HepG2 (cell line): ENCODE results near the gene GMEB2. TPM values are rescaled to one million over a fixed set of nuclear protein-coding genes. Genes with fewer than 3 reads are reported as not detected.

Source experiments
- FOXP4 ChIP-seq: sonication (generic); formaldehyde crosslinking; IDR thresholded peaks from 2 replicates; pipeline ENCODE4 v1.4.0; 2020; ENCODE audit warnings: missing genetic modification reagents
- HNRNPH1 ChIP-seq: fragments of 200-400 bp; formaldehyde crosslinking; optimal IDR thresholded peaks from 2 replicates; pipeline ENCODE3; 2017; ENCODE audit warnings: mild to moderate bottlenecking, low read depth, low read length
- IRF1 ChIP-seq: sonication (generic); formaldehyde crosslinking; IDR thresholded peaks from 2 replicates; pipeline ENCODE4 v1.4.0; 2020; ENCODE audit warnings: low read depth, mild to moderate bottlenecking, missing genetic modification reagents
- KLF6 ChIP-seq: IDR thresholded peaks from 2 replicates; pipeline ENCODE4 v1.8.0; 2016; ENCODE audit warnings: missing biosample characterization, missing genetic modification reagents
- MTF2 ChIP-seq: sonication (generic); formaldehyde crosslinking; IDR thresholded peaks from 2 replicates; pipeline ENCODE4 v1.5.0; 2020; ENCODE audit warnings: missing genetic modification reagents, borderline replicate concordance
- NAIF1 ChIP-seq: sonication (generic); formaldehyde crosslinking; IDR thresholded peaks from 2 replicates; pipeline ENCODE4 v1.5.0; 2020; ENCODE audit warnings: mild to moderate bottlenecking, missing genetic modification reagents, borderline replicate concordance
- PRDM4 ChIP-seq: sonication (generic); formaldehyde crosslinking; IDR thresholded peaks from 2 replicates; pipeline ENCODE4 v1.9.0; 2021; ENCODE audit warnings: missing genetic modification reagents, borderline replicate concordance
- RORA ChIP-seq: sonication (generic); formaldehyde crosslinking; IDR thresholded peaks from 2 replicates; pipeline ENCODE4 v1.5.0; 2020; ENCODE audit warnings: mild to moderate bottlenecking, missing genetic modification reagents, moderate library complexity
- SAFB2 ChIP-seq: sonication (generic); formaldehyde crosslinking; IDR thresholded peaks from 2 replicates; pipeline ENCODE4 v1.5.1; 2020; ENCODE audit warnings: missing genetic modification reagents, low read depth, mild to moderate bottlenecking, borderline replicate concordance
- SATB2 ChIP-seq: sonication (generic); formaldehyde crosslinking; IDR thresholded peaks from 2 replicates; pipeline ENCODE4 v1.5.0; 2020; ENCODE audit warnings: missing genetic modification reagents
- SOX13 ChIP-seq, 3 experiments: fragments of 450-650 bp in 1 of 3; sonication (generic) in 1 of 3; formaldehyde crosslinking in 1 of 3; IDR thresholded peaks in 2 of 3; conservative IDR thresholded peaks in 1 of 3; 2 replicates each; pipeline versions ENCODE4 v1.5.0 to v1.6.1; 2016 to 2020; ENCODE audit warnings: antibody characterized with exemption in 1 of 3, mild to moderate bottlenecking in 1 of 3, missing compliant biosample characterization in 1 of 3, missing genetic modification reagents in 1 of 3, moderate library complexity in 1 of 3
- TEAD2 ChIP-seq: sonication (generic); formaldehyde crosslinking; IDR thresholded peaks from 2 replicates; pipeline ENCODE4 v1.9.0; 2021; ENCODE audit warnings: missing genetic modification reagents
- TMF1 ChIP-seq: sonication (generic); formaldehyde crosslinking; IDR thresholded peaks from 2 replicates; pipeline ENCODE4 v1.8.1; 2022; ENCODE audit warnings: low read depth, missing genetic modification reagents
- ZBTB2 ChIP-seq: sonication (generic); formaldehyde crosslinking; IDR thresholded peaks from 2 replicates; pipeline ENCODE4 v1.8.0; 2022; ENCODE audit warnings: low read depth, missing genetic modification reagents
- ZBTB46 ChIP-seq: sonication (generic); formaldehyde crosslinking; IDR thresholded peaks from 2 replicates; pipeline ENCODE4 v1.4.0; 2020; ENCODE audit warnings: mild to moderate bottlenecking, missing genetic modification reagents, borderline replicate concordance
- ZNF235 ChIP-seq: sonication (generic); formaldehyde crosslinking; IDR thresholded peaks from 2 replicates; pipeline ENCODE4 v1.8.1; 2023; ENCODE audit warnings: mild to moderate bottlenecking, missing genetic modification reagents, borderline replicate concordance
- ZNF326 ChIP-seq: sonication (generic); formaldehyde crosslinking; IDR thresholded peaks from 2 replicates; pipeline ENCODE4 v1.4.0; 2020; ENCODE audit warnings: missing genetic modification reagents, borderline replicate concordance
- ZNF747 ChIP-seq: sonication (generic); formaldehyde crosslinking; IDR thresholded peaks from 2 replicates; pipeline ENCODE4 v1.8.1; 2023; ENCODE audit warnings: missing genetic modification reagents, mild to moderate bottlenecking, borderline replicate concordance
- ZSCAN22 ChIP-seq: sonication (generic); formaldehyde crosslinking; IDR thresholded peaks from 2 replicates; pipeline ENCODE4 v1.4.0; 2020; ENCODE audit warnings: mild to moderate bottlenecking, missing genetic modification reagents
- polyA plus RNA-seq, 8 experiments: library from polyadenylated mRNA; depleted of rRNA in 3 of 8; stranded (reverse) in 7 of 8; unstranded in 1 of 8; fragments of >200 nt; fragmentation: Illumina TruSeq in 4 of 8; extraction: Trizol in 4 of 8; gene quantifications; 2 replicates each; pipeline versions ENCODE4 v1.2.1 to v1.2.3, GENCODE V29; 2011 to 2016; ENCODE audit warnings: low read depth in 4 of 8, missing spikeins in 1 of 8, mixed read lengths in 1 of 8; ENCODE audit not compliant: insufficient read depth in 1 of 8
- total RNA-seq, 5 experiments: library from RNA; depleted of rRNA; stranded (reverse); fragments of >200 nt; fragmentation: Illumina TruSeq; extraction: Trizol; gene quantifications; 2 replicates each; pipeline ENCODE4 v1.2.3, GENCODE V29; 2016; ENCODE audit warnings: low read depth in 1 of 5

The GMEB2 gene
- total and polyA plus RNA-seq, 2 of the 13 experiments (the other 11 are each of a cell fraction or from before 2014, with no cell fraction given): 10.6 to 12.4 TPM

GRCh38 chr20:63628246-63628975 is 1.5 kb upstream of the GMEB2 start (continued):
- TF ChIP-seq ZBTB2 (CRISPR knock-in tag) (peak; percentile 87), TEAD2 (CRISPR knock-in tag) (peak; percentile 45; the same call in 1 of the 2 replicates), IRF1 (CRISPR knock-in tag) (no peak), RORA (CRISPR knock-in tag) (no peak), HNRNPH1 (no peak), ZSCAN22 (CRISPR knock-in tag) (no peak), ZNF747 (CRISPR knock-in tag) (peak; percentile 92), MTF2 (CRISPR knock-in tag) (peak; percentile 37; the same call in 1 of the 2 replicates), SATB2 (peak; percentile 94), PRDM4 (no peak; the same call in 1 of the 2 replicates), KLF6 (CRISPR knock-in tag) (peak; percentile 83; the same call in 1 of the 2 replicates), SAFB2 (CRISPR knock-in tag) (peak; percentile 46; the same call in 1 of the 2 replicates), ZBTB46 (CRISPR knock-in tag) (no peak; the same call in 1 of the 2 replicates), TMF1 (CRISPR knock-in tag) (peak; percentile 91), FOXP4 (CRISPR knock-in tag) (peak; percentile 86), SOX13 (IDR thresholded peaks at IDR 0.05) (no peak), SOX13 (CRISPR knock-in tag; conservative IDR thresholded peaks at IDR 0.05 in 1 of 2, IDR thresholded peaks at IDR 0.05 in 1 of 2) (peak in 1 of 2 experiments; percentile 60; a peak in 2 of 4 replicates), NAIF1 (CRISPR knock-in tag) (peak; percentile 88; the same call in 1 of the 2 replicates), ZNF235 (CRISPR knock-in tag) (no peak), ZNF326 (CRISPR knock-in tag) (no peak)
